Liver (tissue), 3 donors: Measurements from ENCODE around the gene TLR10.

ENCODE experiments used
- HNF4A ChIP-seq, 2 donors: conservative IDR thresholded peaks; 2 replicates each; pipeline ENCODE4 v1.6.1; 2016; ENCODE audit warnings: antibody characterized with exemption in 2 of 2, mild to moderate bottlenecking in 2 of 2
- RAD21 ChIP-seq, 2 donors: IDR thresholded peaks; 2 replicates each; pipeline ENCODE4 v1.6.1; 2016; ENCODE audit warnings: antibody characterized with exemption in 2 of 2, mild to moderate bottlenecking in 2 of 2
- SP1 ChIP-seq: IDR thresholded peaks from 2 replicates; pipeline ENCODE4 v1.6.1; 2018; ENCODE audit warnings: antibody characterized with exemption, mild to moderate bottlenecking
- TAF1 ChIP-seq: conservative IDR thresholded peaks from 2 replicates; pipeline ENCODE4 v1.6.1; 2016; ENCODE audit warnings: antibody characterized with exemption, mild to moderate bottlenecking
- YY1 ChIP-seq: IDR thresholded peaks from 2 replicates; pipeline ENCODE4 v1.6.1; 2016; ENCODE audit warnings: antibody characterized with exemption, mild to moderate bottlenecking
- TF ChIP-seq, protein P1 (sequence below): fragments of 150-350 bp; IDR thresholded peaks from 2 replicates; pipeline ENCODE4 v1.5.1; 2017; ENCODE audit warnings: improper control_type of control experiment, low read depth, low read length; ENCODE audit not compliant: missing input control
- TF ChIP-seq, protein P2 (sequence below): IDR thresholded peaks from 2 replicates; pipeline ENCODE4 v1.6.1; 2016; ENCODE audit warnings: antibody characterized with exemption
- TF ChIP-seq, protein P3 (sequence below): IDR thresholded peaks from 2 replicates; pipeline ENCODE4 v1.6.1; 2016; ENCODE audit warnings: antibody characterized with exemption
- TF ChIP-seq, protein P4 (sequence below): IDR thresholded peaks from 2 replicates; pipeline ENCODE4 v1.6.1; 2016; ENCODE audit warnings: antibody characterized with exemption
- donor health status: healthy.
- donor health status: healthy.

DNA sequence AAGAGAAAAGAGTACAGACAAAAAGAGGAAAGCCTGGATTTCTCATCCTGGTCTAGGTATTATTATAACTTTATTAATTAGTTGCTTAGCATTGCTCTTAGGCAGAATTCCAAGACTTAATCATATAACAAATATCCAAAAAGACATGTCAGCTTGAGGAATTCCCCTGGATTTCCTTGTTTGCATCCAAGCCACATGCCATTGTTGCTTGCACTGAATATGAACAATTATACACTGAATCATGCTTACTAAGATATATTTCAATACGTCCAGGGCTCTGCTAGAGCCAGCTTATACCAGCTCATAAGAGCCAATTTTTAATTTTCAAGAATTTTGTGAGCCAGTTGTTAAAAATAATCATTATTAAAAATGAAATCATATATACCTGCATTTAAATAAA is 5.5 kb upstream of the TLR10 start:
- TF ChIP-seq RAD21 (IDR thresholded peaks at IDR 0.05) (no peak), YY1 (no peak), HNF4A (conservative IDR thresholded peaks at IDR 0.05) (no peak), SP1 (no peak), TAF1 (no peak)
- TF ChIP-seq, protein P1, sequence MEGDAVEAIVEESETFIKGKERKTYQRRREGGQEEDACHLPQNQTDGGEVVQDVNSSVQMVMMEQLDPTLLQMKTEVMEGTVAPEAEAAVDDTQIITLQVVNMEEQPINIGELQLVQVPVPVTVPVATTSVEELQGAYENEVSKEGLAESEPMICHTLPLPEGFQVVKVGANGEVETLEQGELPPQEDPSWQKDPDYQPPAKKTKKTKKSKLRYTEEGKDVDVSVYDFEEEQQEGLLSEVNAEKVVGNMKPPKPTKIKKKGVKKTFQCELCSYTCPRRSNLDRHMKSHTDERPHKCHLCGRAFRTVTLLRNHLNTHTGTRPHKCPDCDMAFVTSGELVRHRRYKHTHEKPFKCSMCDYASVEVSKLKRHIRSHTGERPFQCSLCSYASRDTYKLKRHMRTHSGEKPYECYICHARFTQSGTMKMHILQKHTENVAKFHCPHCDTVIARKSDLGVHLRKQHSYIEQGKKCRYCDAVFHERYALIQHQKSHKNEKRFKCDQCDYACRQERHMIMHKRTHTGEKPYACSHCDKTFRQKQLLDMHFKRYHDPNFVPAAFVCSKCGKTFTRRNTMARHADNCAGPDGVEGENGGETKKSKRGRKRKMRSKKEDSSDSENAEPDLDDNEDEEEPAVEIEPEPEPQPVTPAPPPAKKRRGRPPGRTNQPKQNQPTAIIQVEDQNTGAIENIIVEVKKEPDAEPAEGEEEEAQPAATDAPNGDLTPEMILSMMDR = no peak
- TF ChIP-seq, protein P2, sequence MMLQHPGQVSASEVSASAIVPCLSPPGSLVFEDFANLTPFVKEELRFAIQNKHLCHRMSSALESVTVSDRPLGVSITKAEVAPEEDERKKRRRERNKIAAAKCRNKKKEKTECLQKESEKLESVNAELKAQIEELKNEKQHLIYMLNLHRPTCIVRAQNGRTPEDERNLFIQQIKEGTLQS = no peak
- TF ChIP-seq, protein P3, sequence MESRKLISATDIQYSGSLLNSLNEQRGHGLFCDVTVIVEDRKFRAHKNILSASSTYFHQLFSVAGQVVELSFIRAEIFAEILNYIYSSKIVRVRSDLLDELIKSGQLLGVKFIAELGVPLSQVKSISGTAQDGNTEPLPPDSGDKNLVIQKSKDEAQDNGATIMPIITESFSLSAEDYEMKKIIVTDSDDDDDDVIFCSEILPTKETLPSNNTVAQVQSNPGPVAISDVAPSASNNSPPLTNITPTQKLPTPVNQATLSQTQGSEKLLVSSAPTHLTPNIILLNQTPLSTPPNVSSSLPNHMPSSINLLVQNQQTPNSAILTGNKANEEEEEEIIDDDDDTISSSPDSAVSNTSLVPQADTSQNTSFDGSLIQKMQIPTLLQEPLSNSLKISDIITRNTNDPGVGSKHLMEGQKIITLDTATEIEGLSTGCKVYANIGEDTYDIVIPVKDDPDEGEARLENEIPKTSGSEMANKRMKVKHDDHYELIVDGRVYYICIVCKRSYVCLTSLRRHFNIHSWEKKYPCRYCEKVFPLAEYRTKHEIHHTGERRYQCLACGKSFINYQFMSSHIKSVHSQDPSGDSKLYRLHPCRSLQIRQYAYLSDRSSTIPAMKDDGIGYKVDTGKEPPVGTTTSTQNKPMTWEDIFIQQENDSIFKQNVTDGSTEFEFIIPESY = no peak
- TF ChIP-seq, protein P4, sequence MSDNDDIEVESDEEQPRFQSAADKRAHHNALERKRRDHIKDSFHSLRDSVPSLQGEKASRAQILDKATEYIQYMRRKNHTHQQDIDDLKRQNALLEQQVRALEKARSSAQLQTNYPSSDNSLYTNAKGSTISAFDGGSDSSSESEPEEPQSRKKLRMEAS = no peak
